Gastrocnemius medialis (tissue), 4 donors: ENCODE data around the gene DMD.

Source experiments
- CTCF ChIP-seq, 5 experiments: fragments of 450-650 bp in 3 of 5; fragments of 200-600 bp in 2 of 5; sonication (generic) in 2 of 5; IDR thresholded peaks in 4 of 5; conservative IDR thresholded peaks in 1 of 5; 1 replicate in 4 of 5; 2 replicates in 1 of 5; pipeline ENCODE4 v1.5.1; 2016 to 2019; ENCODE audit warnings: antibody characterized with exemption in 5 of 5, mild to moderate bottlenecking in 3 of 5, moderate library complexity in 3 of 5
- POLR2A ChIP-seq, 2 donors: fragments of 450-650 bp; IDR thresholded peaks; one replicate each; pipeline ENCODE4 v1.6.1; 2017; ENCODE audit warnings: antibody characterized with exemption in 2 of 2, mild to moderate bottlenecking in 2 of 2, moderate library complexity in 2 of 2

DNA sequence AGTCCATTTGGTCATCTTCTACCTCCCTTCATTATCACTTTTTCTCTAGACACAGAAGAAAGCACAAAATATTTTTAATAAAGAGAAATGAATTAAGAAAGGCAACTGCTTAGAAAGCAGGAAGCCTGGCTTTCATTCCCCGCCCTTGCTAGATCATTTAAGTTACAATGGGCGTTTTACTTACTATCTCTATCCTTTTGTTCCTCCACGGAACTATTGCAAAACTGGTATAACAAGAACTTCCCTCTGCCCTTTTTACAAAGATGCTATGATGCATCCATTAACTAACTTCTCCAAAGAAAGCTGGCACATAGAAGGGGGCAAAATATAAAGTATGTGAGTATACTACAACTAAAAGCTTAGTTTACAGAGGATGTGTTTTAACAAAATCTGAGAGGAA is 1705.0 kb downstream of the DMD start:
- TF ChIP-seq POLR2A (IDR thresholded peaks at IDR 0.05): no peak
- TF ChIP-seq CTCF (IDR thresholded peaks at IDR 0.05 in 4 of 5, conservative IDR thresholded peaks at IDR 0.05 in 1 of 5): no peak
